Gastrocnemius medialis (tissue), 4 donors: ENCODE measurements around the gene BCL6B.

Source experiments
- POLR2A ChIP-seq, 2 donors: fragments of 450-650 bp; IDR thresholded peaks; one replicate each; pipeline ENCODE4 v1.6.1; 2017; ENCODE audit warnings: antibody characterized with exemption in 2 of 2, mild to moderate bottlenecking in 2 of 2, moderate library complexity in 2 of 2
- TF ChIP-seq, protein P1 (sequence below), 5 experiments: fragments of 450-650 bp in 3 of 5; fragments of 200-600 bp in 2 of 5; sonication (generic) in 2 of 5; IDR thresholded peaks in 4 of 5; conservative IDR thresholded peaks in 1 of 5; 1 replicate in 4 of 5; 2 replicates in 1 of 5; pipeline ENCODE4 v1.5.1; 2016 to 2019; ENCODE audit warnings: antibody characterized with exemption in 5 of 5, mild to moderate bottlenecking in 3 of 5, moderate library complexity in 3 of 5

DNA sequence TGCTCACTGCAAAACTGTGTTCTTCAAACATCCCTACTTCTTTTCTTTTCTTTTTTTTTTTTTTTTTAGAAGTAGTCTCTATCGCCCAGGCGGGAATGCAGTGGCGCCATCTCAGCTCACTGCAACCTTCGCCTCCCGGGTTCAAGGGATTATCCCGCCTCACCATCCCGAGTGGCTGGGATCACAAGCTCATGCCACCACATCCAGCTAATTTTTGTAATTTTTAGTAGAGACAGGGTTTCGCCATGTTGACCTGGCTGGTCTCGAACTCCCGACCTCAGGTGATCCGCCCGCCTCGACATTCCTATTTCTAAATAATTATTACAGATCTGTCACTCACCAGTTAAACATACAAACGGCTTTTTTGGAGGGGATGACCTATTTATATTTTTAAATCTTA, 11.4 kb upstream of the BCL6B start:
- TF ChIP-seq, protein P1, sequence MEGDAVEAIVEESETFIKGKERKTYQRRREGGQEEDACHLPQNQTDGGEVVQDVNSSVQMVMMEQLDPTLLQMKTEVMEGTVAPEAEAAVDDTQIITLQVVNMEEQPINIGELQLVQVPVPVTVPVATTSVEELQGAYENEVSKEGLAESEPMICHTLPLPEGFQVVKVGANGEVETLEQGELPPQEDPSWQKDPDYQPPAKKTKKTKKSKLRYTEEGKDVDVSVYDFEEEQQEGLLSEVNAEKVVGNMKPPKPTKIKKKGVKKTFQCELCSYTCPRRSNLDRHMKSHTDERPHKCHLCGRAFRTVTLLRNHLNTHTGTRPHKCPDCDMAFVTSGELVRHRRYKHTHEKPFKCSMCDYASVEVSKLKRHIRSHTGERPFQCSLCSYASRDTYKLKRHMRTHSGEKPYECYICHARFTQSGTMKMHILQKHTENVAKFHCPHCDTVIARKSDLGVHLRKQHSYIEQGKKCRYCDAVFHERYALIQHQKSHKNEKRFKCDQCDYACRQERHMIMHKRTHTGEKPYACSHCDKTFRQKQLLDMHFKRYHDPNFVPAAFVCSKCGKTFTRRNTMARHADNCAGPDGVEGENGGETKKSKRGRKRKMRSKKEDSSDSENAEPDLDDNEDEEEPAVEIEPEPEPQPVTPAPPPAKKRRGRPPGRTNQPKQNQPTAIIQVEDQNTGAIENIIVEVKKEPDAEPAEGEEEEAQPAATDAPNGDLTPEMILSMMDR (IDR thresholded peaks at IDR 0.05 in 4 of 5, conservative IDR thresholded peaks at IDR 0.05 in 1 of 5) = no peak
- TF ChIP-seq POLR2A (IDR thresholded peaks at IDR 0.05) = no peak
